Fibroblast of pulmonary artery (primary cell): Measurements from ENCODE around the gene HEXB.

ENCODE experiments used
- DNase-seq: peaks from one replicate; pipeline ENCODE4 v3.0.0-alpha.2; 2010; ENCODE audit warnings: low read depth
- H3K4me3 ChIP-seq: replicated peaks from 2 replicates; pipeline ENCODE4 v1.5.1; 2011; ENCODE audit warnings: low read depth, mild to moderate bottlenecking, control low read depth, low read length, moderate library complexity
- CTCF ChIP-seq: IDR thresholded peaks from 2 replicates; pipeline ENCODE4 v1.5.1; 2011; ENCODE audit warnings: mild to moderate bottlenecking, control low read depth, low read length, inconsistent platforms; ENCODE audit errors: missing control alignments

HEXB gene

DNA sequence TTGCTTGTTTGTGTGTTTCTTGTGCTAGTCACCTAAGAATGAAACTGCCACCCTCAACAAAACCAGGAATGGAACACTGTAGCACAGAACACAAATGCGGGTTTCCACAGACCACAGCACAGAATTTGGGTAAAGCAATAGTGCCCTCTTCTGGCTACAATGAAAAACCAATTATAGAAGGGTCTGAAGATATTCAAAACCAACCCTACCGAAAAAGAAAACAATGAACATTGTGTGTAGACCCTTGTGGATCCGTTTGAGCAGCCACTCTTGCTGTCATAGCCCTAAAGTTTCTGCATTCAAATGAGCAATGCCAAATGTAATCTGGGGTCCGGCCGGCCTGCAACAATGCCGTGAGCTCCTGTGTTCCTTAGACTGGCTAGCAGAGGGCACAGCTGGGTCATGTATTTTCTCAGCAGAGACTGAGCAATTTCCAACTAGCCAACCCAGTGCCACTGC is 36.2 kb upstream of the HEXB start:
- peak; percentile 61 for TF ChIP-seq CTCF
- peak; percentile 82 for DNase-seq
- no peak overlapping the region for H3K4me3 ChIP-seq

GRCh38 chr5:74649421-74649973 is 35.5 kb upstream of the HEXB start:
- TF ChIP-seq CTCF = no peak
- DNase-seq = no peak
- H3K4me3 ChIP-seq = no peak overlapping the region

DNA sequence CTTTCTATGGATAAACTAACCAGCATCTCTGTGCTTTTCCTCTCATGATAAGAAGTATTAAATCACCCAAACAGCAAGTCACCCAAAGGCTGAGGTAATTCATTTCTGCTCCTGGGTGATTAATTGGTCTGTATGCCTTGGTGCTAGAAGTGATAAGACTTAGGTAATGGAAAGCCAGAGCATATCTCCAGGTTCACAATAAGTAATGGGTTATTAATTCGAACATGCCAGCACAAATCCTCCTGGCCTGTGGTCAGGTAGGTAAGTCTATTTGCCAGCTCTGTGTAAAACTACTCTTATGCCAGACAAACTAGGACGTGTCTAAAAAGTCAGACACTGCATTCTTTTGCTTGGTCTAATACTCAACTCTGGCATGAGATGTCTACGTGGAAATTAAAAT is 33.3 kb upstream of the HEXB start:
- no peak overlapping the region for H3K4me3 ChIP-seq
- TF ChIP-seq CTCF = no peak
- DNase-seq = no peak

- no peak for TF ChIP-seq CTCF
- no peak overlapping the region for H3K4me3 ChIP-seq
Measured at GRCh38 chr5:74652576-74652975, 32.5 kb upstream of the HEXB start.

DNA sequence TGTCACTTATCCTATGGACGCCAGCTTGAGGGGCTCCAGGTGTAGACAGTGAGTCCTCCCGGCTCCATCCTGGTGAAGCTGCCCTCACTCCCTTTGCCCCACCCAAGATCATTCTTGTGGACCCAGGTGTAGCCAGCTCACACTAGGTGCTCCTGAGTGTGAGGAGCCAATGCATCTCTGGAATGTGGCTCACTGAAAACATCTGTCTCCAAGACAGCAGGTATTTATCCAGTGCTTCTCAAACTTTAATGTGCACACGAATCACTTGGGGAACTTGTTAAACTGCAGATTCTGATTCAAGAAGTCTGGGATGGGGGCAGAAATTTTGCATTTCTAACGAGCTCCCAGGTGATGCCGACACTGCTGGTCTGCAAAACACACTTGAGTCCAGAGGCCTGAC is 31.0 kb upstream of the HEXB start:
- DNase-seq = no peak
- no peak overlapping the region for H3K4me3 ChIP-seq
- no peak for TF ChIP-seq CTCF

More at GRCh38 chr5:74652576-74652975, 32.5 kb upstream of the HEXB start:
- DNase-seq = no peak

- DNase-seq = no peak
- TF ChIP-seq CTCF = no peak
- H3K4me3 ChIP-seq = no peak overlapping the region
Measured at GRCh38 chr5:74655206-74655605, 29.8 kb upstream of the HEXB start.

DNA sequence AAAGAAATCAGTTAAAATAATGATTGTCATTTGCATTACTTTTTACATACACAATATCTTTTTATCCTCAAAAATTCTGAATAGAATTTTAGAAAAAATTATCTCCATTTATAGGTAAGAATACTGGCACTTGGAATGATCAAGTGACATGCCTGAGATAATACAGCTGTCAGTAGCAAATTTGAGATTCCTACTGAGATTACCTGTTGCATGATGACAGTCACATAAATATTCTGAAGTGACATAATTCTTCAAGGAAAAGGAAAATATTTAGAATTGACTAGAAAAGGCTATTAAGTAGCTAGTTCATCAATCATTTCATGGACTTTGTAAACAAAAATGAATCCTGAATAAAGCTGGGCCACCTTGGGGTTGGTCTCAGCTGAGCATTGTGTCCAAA is 29.3 kb upstream of the HEXB start:
- no peak for TF ChIP-seq CTCF
- no peak for DNase-seq
- H3K4me3 ChIP-seq = no peak overlapping the region
